HG03354 (cell line): ENCODE results near the gene G6PD.

Experiments used
- ATAC-seq: cut with Tn5 transposase; IDR thresholded peaks from one replicate; pipeline ENCODE4 v1.9.1; 2021; ENCODE audit warnings: mild to moderate bottlenecking; ENCODE audit not compliant: unreplicated experiment, poor library complexity, severe bottlenecking

The G6PD gene

GRCh38 chrX:154489182-154489581 lies 57.5 kb downstream of the G6PD start:
- ATAC-seq: no peak

GRCh38 chrX:154488336-154489075 lies 58.1 kb downstream of the G6PD start:
- no peak for ATAC-seq

- ATAC-seq: no peak
These were observed 58.9 kb downstream of the G6PD start for GRCh38 chrX:154487518-154488290.

GRCh38 chrX:154486396-154487207 lies 60.0 kb downstream of the G6PD start, which contains the start of gene UBL4A:
TSS of gene UBL4A (minus strand) at chrX:154486615. CDS start at chrX:154486584, 31 bp downstream.
- peak; percentile 27 for ATAC-seq

GRCh38 chrX:154486052-154486395 lies 60.6 kb downstream of the G6PD start:
- no peak for ATAC-seq

GRCh38 chrX:154485150-154486051 lies 61.2 kb downstream of the G6PD start:
- ATAC-seq: no peak

GRCh38 chrX:154484255-154485149 lies 62.1 kb downstream of the G6PD start:
- ATAC-seq: no peak

- no peak for ATAC-seq
These were observed 63.3 kb downstream of the G6PD start for GRCh38 chrX:154483325-154483724.

GRCh38 chrX:154482786-154483185 lies 63.9 kb downstream of the G6PD start:
- no peak for ATAC-seq

GRCh38 chrX:154481911-154482601 lies 64.6 kb downstream of the G6PD start:
- no peak for ATAC-seq
